ENCODE measurements around the gene ANKRA2.

ANKRA2 gene, protein sequence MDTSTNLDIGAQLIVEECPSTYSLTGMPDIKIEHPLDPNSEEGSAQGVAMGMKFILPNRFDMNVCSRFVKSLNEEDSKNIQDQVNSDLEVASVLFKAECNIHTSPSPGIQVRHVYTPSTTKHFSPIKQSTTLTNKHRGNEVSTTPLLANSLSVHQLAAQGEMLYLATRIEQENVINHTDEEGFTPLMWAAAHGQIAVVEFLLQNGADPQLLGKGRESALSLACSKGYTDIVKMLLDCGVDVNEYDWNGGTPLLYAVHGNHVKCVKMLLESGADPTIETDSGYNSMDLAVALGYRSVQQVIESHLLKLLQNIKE

DNA sequence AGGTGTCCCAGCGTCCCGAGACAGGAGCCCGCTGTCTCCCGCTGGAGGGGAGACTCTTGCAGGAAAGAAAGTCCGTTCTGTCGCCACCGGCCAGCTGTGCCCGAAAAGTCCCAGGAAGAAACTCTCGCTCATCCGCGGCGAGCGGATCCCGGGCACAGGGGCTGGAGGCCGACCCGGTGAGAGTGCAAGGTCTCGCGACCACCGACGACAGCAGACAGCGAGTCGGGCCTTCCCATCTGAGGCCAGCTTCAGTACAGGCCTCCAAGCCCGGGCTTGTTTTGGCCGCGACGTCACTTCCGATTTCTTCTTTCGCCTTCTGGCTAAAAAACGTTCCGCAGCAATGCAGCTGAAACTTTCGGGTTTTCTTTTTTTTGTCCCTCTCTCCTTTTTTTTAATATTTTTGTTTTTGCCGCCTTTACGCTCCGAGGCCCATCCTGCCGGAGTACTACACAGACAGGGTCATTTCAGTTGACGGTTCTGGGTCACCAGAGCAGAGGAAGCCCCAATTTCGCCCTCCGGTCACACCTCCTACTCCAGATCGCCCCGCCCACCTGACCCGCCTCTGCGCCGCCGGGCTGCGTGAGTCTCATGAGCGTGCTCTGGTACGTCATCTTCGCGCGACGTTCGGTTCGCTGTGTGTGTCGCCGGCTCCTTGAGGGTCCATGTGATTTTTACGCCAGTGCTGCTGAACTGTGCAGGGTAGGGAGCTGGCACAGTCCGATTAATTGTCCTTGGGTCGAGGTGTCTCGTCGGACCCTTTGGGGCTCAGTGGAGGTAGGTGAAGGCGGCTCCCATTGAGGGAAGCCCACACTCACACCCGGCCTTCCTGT, at the start of gene ANKRA2, which contains the start of gene UTP15:
ANKRA2 (minus strand) TSS at position 501 of the 830 bp plus-strand sequence. CDS start 2,758 bp downstream, outside the sequence.
UTP15 (plus strand) TSS at position 605 of the 830 bp plus-strand sequence. CDS start 1,602 bp downstream, outside the sequence.
- peak; percentile 88 for DNase-seq

- DNase-seq: no peak
These were observed 49.6 kb upstream of the ANKRA2 start for GRCh38 chr5:73615085-73615484.

GRCh38 chr5:73612799-73613198, 47.4 kb upstream of the ANKRA2 start:
- no peak for DNase-seq

- DNase-seq: no peak
These were observed 41.8 kb upstream of the ANKRA2 start for GRCh38 chr5:73607228-73607627.

GRCh38 chr5:73606206-73606753, 40.8 kb upstream of the ANKRA2 start:
- no peak for DNase-seq

GRCh38 chr5:73605223-73606087, 40.0 kb upstream of the ANKRA2 start:
- DNase-seq: no peak

- DNase-seq: no peak
These were observed 38.6 kb upstream of the ANKRA2 start for GRCh38 chr5:73603998-73604397.

GRCh38 chr5:73599380-73599779, 33.9 kb upstream of the ANKRA2 start:
- no peak for DNase-seq

- DNase-seq: peak; percentile 17
These were observed 31.4 kb upstream of the ANKRA2 start for GRCh38 chr5:73596705-73597328.

DNA sequence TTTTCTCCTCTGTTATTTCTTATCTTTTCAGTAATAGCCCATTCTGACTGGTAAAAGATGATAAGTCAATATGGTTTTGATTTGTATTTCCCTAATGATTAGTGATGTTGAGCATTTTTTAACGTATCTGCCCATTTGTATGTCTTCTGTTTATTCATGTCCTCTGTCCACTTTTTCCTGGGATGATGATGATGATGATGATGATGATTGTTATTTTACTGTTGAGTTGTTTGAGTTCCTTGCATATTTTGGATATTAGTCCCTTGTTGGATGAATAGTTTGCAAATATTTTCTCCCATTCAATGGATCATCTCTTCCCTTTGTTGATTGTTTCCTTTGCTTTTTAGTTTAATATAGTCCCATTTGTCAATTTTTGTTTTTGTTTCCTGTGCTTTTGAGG, 27.1 kb upstream of the ANKRA2 start:
- no peak for DNase-seq

DNA sequence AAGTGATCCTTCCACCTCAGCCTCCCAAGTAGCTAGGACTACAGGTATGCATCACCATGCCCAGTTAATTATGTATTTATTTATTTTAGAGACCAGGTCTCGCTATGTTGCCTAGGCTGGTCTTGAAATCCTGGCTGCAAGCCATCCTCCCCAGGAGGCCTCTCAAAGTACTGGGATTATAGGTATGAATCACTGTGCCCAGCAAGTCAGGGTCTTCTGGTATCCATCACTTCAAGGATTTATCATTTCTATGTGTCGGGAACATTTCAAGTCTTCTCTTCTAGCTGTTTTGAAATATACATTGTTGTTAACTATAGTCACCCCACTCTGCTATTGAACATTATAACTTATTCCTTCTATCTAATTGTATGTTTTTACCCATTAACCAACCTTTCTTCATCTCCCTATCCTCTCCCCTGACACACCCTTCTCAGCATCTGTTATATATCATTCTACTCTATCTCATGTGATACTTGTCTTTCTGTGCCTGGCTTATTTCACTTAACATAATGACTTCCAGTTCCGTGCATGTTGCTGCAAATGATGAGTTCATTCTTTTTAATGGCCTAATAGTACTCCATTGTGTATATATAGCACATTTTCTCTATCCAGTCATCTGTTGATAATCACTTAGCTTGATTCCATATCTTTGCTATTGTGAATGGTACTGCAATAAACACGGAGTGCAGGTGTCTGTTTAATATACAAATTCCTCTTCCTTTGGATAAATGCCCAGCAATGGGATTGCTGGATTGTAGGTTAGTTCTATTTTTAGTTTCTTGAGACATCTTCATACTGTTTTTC, 26.5 kb upstream of the ANKRA2 start:
- no peak for DNase-seq

DNA sequence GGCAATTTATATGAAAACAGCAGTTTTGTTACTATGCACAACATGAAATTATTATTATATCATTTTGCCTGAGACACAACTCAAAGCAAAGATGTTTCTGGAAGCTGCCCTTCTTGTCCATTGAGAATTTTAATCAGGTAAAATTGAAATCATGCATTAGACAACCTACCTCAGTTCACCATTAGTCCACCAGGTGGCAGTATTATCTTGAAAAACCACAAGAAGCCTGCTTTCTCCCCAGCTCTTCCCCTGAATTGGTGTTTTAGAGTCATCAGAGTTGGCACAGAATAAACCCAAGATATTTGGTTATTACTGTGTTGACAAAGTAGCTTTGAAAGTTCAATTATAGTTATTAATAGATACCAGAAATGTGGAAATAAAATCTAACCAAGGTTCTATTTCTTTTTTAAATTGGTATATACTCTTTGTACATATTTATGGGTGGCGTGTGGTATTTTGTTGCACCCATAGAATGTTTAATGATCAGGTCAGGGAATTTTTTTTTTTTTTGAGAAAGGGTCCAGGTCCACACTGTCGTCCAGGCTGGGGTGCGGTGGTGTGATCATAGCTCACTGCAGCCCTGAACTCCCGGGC, 25.8 kb upstream of the ANKRA2 start:
- DNase-seq: peak; percentile 67

- DNase-seq: no peak
These were observed 22.5 kb upstream of the ANKRA2 start for GRCh38 chr5:73587923-73588322.

GRCh38 chr5:73582285-73583145, 17.1 kb upstream of the ANKRA2 start:
- DNase-seq: no peak

- DNase-seq: no peak
These were observed 619 bp upstream of the ANKRA2 start for GRCh38 chr5:73565969-73566547.

GRCh38 chr5:73564675-73565074, 764 bp downstream of the ANKRA2 start:
- no peak for DNase-seq

DNA sequence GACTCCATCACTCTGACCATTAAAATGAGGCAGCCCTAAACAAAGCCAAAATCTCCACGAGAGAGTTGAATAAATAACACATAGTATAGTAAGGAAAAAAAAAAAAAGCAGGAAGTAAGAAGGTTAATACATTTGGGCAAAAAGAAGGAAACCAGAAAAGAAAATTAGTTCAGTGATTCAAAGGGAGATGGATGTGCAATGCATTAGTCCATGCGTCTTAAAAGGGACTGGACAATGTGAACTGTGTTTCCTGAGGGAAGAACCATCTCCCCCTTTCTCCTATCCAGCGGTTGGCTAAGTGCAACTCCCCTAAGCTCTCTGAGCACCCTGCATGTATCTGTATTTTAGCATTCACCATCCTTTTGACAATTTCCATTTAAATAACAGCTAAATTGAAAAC, 1.4 kb downstream of the ANKRA2 start:
- no peak for DNase-seq

DNA sequence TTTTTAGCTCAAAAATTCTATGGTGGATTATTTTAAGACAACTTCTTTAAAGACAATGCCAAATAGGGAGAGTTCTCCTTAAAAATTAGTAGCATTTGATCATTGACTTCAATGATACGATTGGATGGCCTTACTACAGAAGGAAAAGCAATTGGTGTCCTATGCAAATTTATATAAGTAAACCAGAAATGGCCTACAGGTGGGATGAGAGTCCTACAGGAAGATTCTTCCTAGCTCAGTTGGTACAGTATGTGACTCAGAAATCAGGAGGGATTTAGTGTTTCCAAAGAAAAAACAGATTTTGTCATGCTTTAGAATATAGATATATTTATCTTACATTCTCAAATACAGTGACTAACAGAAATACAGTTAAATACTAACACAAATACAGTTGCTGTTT, 6.5 kb downstream of the ANKRA2 start:
- DNase-seq: no peak

GRCh38 chr5:73552642-73553041, 12.8 kb downstream of the ANKRA2 start:
- no peak for DNase-seq

DNA sequence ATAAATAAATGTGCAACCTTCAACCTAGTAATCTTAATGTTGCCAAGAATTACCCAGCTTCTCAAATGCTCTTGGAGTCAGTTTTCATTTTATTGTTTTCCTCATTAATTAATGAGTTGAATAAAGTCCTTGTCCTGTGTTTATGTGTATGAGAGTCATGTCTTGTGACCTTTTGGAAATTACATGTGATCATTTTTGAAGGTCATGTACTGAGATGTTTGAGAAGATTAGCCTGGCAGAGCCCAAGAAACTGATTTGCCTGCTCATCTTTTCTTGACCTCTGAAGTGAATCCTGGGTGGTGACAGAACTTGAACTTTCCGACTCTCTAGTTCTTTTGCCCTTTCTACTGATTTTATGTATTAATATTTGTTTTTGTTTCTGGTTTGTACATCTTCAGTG, 15.4 kb downstream of the ANKRA2 start:
- no peak for DNase-seq
